HEK293 (cell line): ENCODE measurements around the gene DRC3.

Experiments
- CTCF ChIA-PET: fragments of 350-600 bp; formaldehyde crosslinking; extraction: SDS; loops from one replicate; lab custom pipeline; 2021; ENCODE audit warnings: antibody characterized with exemption; lab: Yijun Ruan, JAX
- POLR2A ChIA-PET: fragments of 300-600 bp; formaldehyde crosslinking; extraction: SDS; loops from one replicate; lab custom pipeline; 2020; ENCODE audit warnings: antibody characterized with exemption, inconsistent platforms; lab: Yijun Ruan, JAX
- H3K27ac ChIP-seq: fragments of 200-500 bp; sonication (Bioruptor generic); 2 replicates; pipeline ENCODE4 v1.5.1; 2014; ENCODE audit warnings: low read depth, low read length, control low read depth, inconsistent platforms; ENCODE audit errors: extremely low read depth
- H3K36me3 ChIP-seq, 2 experiments: fragments of 200-500 bp in 1 of 2; sonication (Bioruptor generic) in 1 of 2; 1 replicate in 1 of 2; 2 replicates in 1 of 2; pipeline ENCODE4 v1.5.1; 2014 to 2017; ENCODE audit warnings: inconsistent platforms in 2 of 2, low read length in 2 of 2; ENCODE audit not compliant: control insufficient read depth in 2 of 2, insufficient read depth in 1 of 2
- H3K4me1 ChIP-seq: fragments of 200-500 bp; sonication (Bioruptor generic); 2 replicates; pipeline ENCODE4 v1.5.1; 2014; ENCODE audit warnings: mild to moderate bottlenecking, low read length, inconsistent platforms; ENCODE audit not compliant: control insufficient read depth, insufficient read depth
- H3K4me3 ChIP-seq: 2 replicates; pipeline ENCODE4 v1.5.1; 2011; ENCODE audit warnings: low read depth, mild to moderate bottlenecking, control low read depth, low read length, moderate library complexity
- H3K9me3 ChIP-seq: fragments of 200-500 bp; sonication (Bioruptor generic); 2 replicates; pipeline ENCODE4 v1.5.1; 2014; ENCODE audit warnings: low read depth, low read length, inconsistent platforms; ENCODE audit not compliant: control insufficient read depth, insufficient read depth
- BCL6B ChIP-seq: fragments of 450-650 bp; formaldehyde crosslinking; IDR thresholded peaks from 2 replicates; pipeline ENCODE4 v1.5.1; 2017; ENCODE audit warnings: missing biosample characterization, missing genetic modification characterization
- GLI2 ChIP-seq: fragments of 450-650 bp; formaldehyde crosslinking; IDR thresholded peaks from 2 replicates; pipeline ENCODE4; 2017; ENCODE audit warnings: missing biosample characterization, missing genetic modification characterization, low read depth, borderline replicate concordance
- KLF17 ChIP-seq: fragments of 450-650 bp; formaldehyde crosslinking; IDR thresholded peaks from 2 replicates; pipeline ENCODE4 v1.5.1; 2016; ENCODE audit warnings: missing biosample characterization, missing genetic modification characterization
- PRDM1 ChIP-seq: fragments of 450-650 bp; formaldehyde crosslinking; IDR thresholded peaks from 2 replicates; pipeline ENCODE4; 2016; ENCODE audit warnings: missing biosample characterization, missing genetic modification characterization
- PRDM4 ChIP-seq: fragments of 450-650 bp; formaldehyde crosslinking; IDR thresholded peaks from 2 replicates; pipeline ENCODE4 v1.5.1; 2017; ENCODE audit warnings: missing biosample characterization, missing genetic modification characterization
- PRDM6 ChIP-seq: fragments of 450-650 bp; formaldehyde crosslinking; IDR thresholded peaks from 2 replicates; pipeline ENCODE4 v1.5.1; 2017; ENCODE audit warnings: missing biosample characterization, missing genetic modification characterization
- ZBTB20 ChIP-seq: fragments of 450-650 bp; formaldehyde crosslinking; IDR thresholded peaks from 2 replicates; pipeline ENCODE4 v1.5.1; 2016; ENCODE audit warnings: missing biosample characterization, missing genetic modification characterization
- ZEB2 ChIP-seq: fragments of 450-650 bp; formaldehyde crosslinking; IDR thresholded peaks from 2 replicates; pipeline ENCODE4 v1.5.1; 2016; ENCODE audit warnings: missing biosample characterization, missing genetic modification characterization
- ZFP41 ChIP-seq: fragments of 450-650 bp; formaldehyde crosslinking; IDR thresholded peaks from 2 replicates; pipeline ENCODE4 v1.5.1; 2016; ENCODE audit warnings: missing biosample characterization, missing genetic modification characterization, borderline replicate concordance
- ZNF132 ChIP-seq: fragments of 450-650 bp; formaldehyde crosslinking; IDR thresholded peaks from 2 replicates; pipeline ENCODE4 v1.5.1; 2017; ENCODE audit warnings: missing biosample characterization, missing genetic modification characterization, borderline replicate concordance
- ZNF133 ChIP-seq: fragments of 450-650 bp; formaldehyde crosslinking; IDR thresholded peaks from 2 replicates; pipeline ENCODE4 v1.5.1; 2016; ENCODE audit warnings: missing biosample characterization, missing genetic modification characterization
- ZNF157 ChIP-seq: fragments of 450-650 bp; formaldehyde crosslinking; IDR thresholded peaks from 2 replicates; pipeline ENCODE4 v1.5.1; 2016; ENCODE audit warnings: missing biosample characterization, missing genetic modification characterization
- ZNF169 ChIP-seq: fragments of 450-650 bp; formaldehyde crosslinking; IDR thresholded peaks from 2 replicates; pipeline ENCODE4 v1.5.1; 2016; ENCODE audit warnings: missing biosample characterization, missing genetic modification characterization
- ZNF174 ChIP-seq: fragments of 450-650 bp; formaldehyde crosslinking; IDR thresholded peaks from 2 replicates; pipeline ENCODE4 v1.5.0; 2017; ENCODE audit warnings: missing biosample characterization, mild to moderate bottlenecking, missing genetic modification characterization
- ZNF280C ChIP-seq: fragments of 450-650 bp; formaldehyde crosslinking; IDR thresholded peaks from 2 replicates; pipeline ENCODE4 v1.5.1; 2016; ENCODE audit warnings: missing biosample characterization, missing genetic modification characterization
- ZNF302 ChIP-seq: fragments of 450-650 bp; formaldehyde crosslinking; IDR thresholded peaks from 2 replicates; pipeline ENCODE4 v1.5.1; 2016; ENCODE audit warnings: missing biosample characterization, missing genetic modification characterization, low read depth
- ZNF391 ChIP-seq: fragments of 450-650 bp; formaldehyde crosslinking; IDR thresholded peaks from 2 replicates; pipeline ENCODE4 v1.5.1; 2016; ENCODE audit warnings: low read depth, missing biosample characterization, missing genetic modification characterization, borderline replicate concordance
- ZNF394 ChIP-seq: fragments of 450-650 bp; formaldehyde crosslinking; IDR thresholded peaks from 2 replicates; pipeline ENCODE4 v1.5.1; 2016; ENCODE audit warnings: missing biosample characterization, missing genetic modification characterization, mild to moderate bottlenecking, moderate library complexity, borderline replicate concordance
- ZNF416 ChIP-seq: fragments of 450-650 bp; formaldehyde crosslinking; IDR thresholded peaks from 2 replicates; pipeline ENCODE4 v1.5.1; 2016; ENCODE audit warnings: missing biosample characterization, missing genetic modification characterization
- ZNF423 ChIP-seq: fragments of 450-650 bp; formaldehyde crosslinking; IDR thresholded peaks from 2 replicates; pipeline ENCODE4 v1.5.1; 2016; ENCODE audit warnings: missing biosample characterization, missing genetic modification characterization
- ZNF488 ChIP-seq: fragments of 450-650 bp; formaldehyde crosslinking; IDR thresholded peaks from 2 replicates; pipeline ENCODE4 v1.5.1; 2016; ENCODE audit warnings: missing biosample characterization, missing genetic modification characterization
- ZNF548 ChIP-seq: fragments of 450-650 bp; formaldehyde crosslinking; IDR thresholded peaks from 2 replicates; pipeline ENCODE4 v1.5.1; 2016; ENCODE audit warnings: missing biosample characterization, missing genetic modification characterization
- ZNF549 ChIP-seq: fragments of 450-650 bp; IDR thresholded peaks from 2 replicates; pipeline ENCODE4 v1.5.1; 2018; ENCODE audit warnings: missing biosample characterization, missing genetic modification characterization, mild to moderate bottlenecking, inconsistent platforms, moderate library complexity
- ZNF658 ChIP-seq: fragments of 450-650 bp; formaldehyde crosslinking; IDR thresholded peaks from 2 replicates; pipeline ENCODE4; 2016; ENCODE audit warnings: missing biosample characterization, missing genetic modification characterization
- ZNF677 ChIP-seq: fragments of 450-650 bp; IDR thresholded peaks from 2 replicates; pipeline ENCODE4 v1.5.0; 2018; ENCODE audit warnings: missing biosample characterization, mild to moderate bottlenecking, missing genetic modification characterization, moderate library complexity
- ZNF707 ChIP-seq: fragments of 450-650 bp; formaldehyde crosslinking; IDR thresholded peaks from 2 replicates; pipeline ENCODE4 v1.5.1; 2016; ENCODE audit warnings: missing biosample characterization, missing genetic modification characterization
- ZNF792 ChIP-seq: fragments of 450-650 bp; formaldehyde crosslinking; IDR thresholded peaks from 2 replicates; pipeline ENCODE4 v1.5.1; 2016; ENCODE audit warnings: missing biosample characterization, missing genetic modification characterization

DRC3 gene

GRCh38 chr17:18020971-18021370 lies 48.3 kb downstream of the DRC3 start:
- Histone ChIP-seq H3K36me3 (peaks cover 0 to 41% of the 10 kb centered on the region in 2 experiments; a peak in 2 of 3 replicates), H3K4me3 (no peak overlapping the region), H3K4me1 (no peaks in the 10 kb centered on the region), H3K27ac (no peak overlapping the region), H3K9me3 (no peaks in the 10 kb centered on the region)
- ChIA-PET POLR2A (interaction anchor here (0.6 kb wide), 1 partner anchor 28 kb away, joined by 3 read pairs; no protein-coding TSS in a partner anchor), CTCF (interaction anchor here (1.0 kb wide), 1 partner anchor 130 kb away, joined by 4 read pairs; no protein-coding TSS in a partner anchor)
- TF ChIP-seq ZNF394 (tag by site-specific recombination) (no peak), ZNF174 (tag by site-specific recombination) (no peak), PRDM4 (tag by site-specific recombination) (no peak), ZNF302 (tag by site-specific recombination) (no peak), KLF17 (tag by site-specific recombination) (no peak), ZBTB20 (no peak), ZNF169 (tag by site-specific recombination) (no peak), ZNF707 (no peak), ZFP41 (tag by site-specific recombination) (no peak), BCL6B (tag by site-specific recombination) (no peak), GLI2 (tag by site-specific recombination) (no peak), ZNF677 (tag by site-specific recombination) (no peak), ZNF658 (tag by site-specific recombination) (no peak), ZNF423 (tag by site-specific recombination) (no peak), ZEB2 (no peak), ZNF132 (tag by site-specific recombination) (no peak), ZNF280C (tag by site-specific recombination) (no peak), ZNF391 (tag by site-specific recombination) (no peak), ZNF548 (tag by site-specific recombination) (no peak)

- H3K36me3 ChIP-seq = peaks cover 0 to 44% of the 10 kb centered on the region in 2 experiments; a peak in 2 of 3 replicates
- no peaks in the 10 kb centered on the region for H3K9me3 ChIP-seq
- ChIA-PET POLR2A (interaction anchor here (0.6 to 1.4 kb wide), 2 partner anchors 28 to 49 kb away, joined by 3 read pairs; partner anchors contain the start of genes DRC3 and TOM1L2), CTCF (interaction anchor here (0.9 to 1.0 kb wide), 2 partner anchors 130 to 131 kb away, joined by 3 to 4 read pairs; no protein-coding TSS in a partner anchor)
- no peak overlapping the region for H3K4me3 ChIP-seq
- H3K27ac ChIP-seq = no peak overlapping the region
- H3K4me1 ChIP-seq = no peaks in the 10 kb centered on the region
- no peak for TF ChIP-seq ZNF157
- no peak for TF ChIP-seq ZNF792 (tag by site-specific recombination)
- no peak for TF ChIP-seq PRDM6
- no peak for TF ChIP-seq ZNF133
- TF ChIP-seq ZNF488 (tag by site-specific recombination) = no peak
- no peak for TF ChIP-seq ZNF549 (tag by site-specific recombination)
- no peak for TF ChIP-seq PRDM1
- TF ChIP-seq ZNF416 (tag by site-specific recombination) = no peak
Measured at GRCh38 chr17:18021372-18021771, 48.7 kb downstream of the DRC3 start.
